ENCODE results near the gene INTS14. TPM values are rescaled to one million over a fixed set of nuclear protein-coding genes. Genes with fewer than 3 reads are reported as not detected.

INTS14 gene
- total and polyA plus RNA-seq, 2 of the 8 experiments (the other 6 are each of a cell fraction or from before 2014, with no cell fraction given): 33.1 to 33.7 TPM

DNA sequence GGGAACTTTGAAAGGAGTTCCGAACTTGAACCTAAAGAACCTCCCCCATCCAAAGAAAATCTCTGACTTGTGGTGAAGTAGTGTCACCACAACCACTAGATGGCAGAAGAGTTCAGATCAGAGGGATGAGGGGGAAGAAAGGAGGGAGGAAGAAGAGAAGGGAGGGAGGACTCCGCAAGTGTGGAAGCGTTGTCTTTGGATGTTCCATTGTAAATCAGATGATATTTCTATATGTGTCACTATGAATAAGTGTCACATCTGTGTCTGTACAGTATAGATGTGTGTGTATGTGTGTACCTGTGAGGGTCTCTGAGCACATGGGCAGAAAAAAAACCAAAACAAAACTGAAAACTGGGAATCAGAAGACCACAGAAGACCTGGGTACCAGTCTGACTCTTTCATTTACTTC is 27.8 kb upstream of the INTS14 start (continued):
- TF ChIP-seq TEAD4 (IDR thresholded peaks at IDR 0.05; ENCODE audit: low read depth, low read length) (no peak), RBBP5 (IDR thresholded peaks at IDR 0.05; ENCODE audit: borderline replicate concordance, low read depth, low read length) (no peak), RAD21 (IDR thresholded peaks at IDR 0.05 in 1 of 2, conservative IDR thresholded peaks at IDR 0.05 in 1 of 2; ENCODE audit: low read depth in 2 of 2, low read length in 2 of 2) (peak; percentile 85 to 91)
